SK-N-SH (cell line): ENCODE results near the gene AP3S2. TPM values are rescaled to one million over a fixed set of nuclear protein-coding genes. Genes with fewer than 3 reads are reported as not detected.

Experiments
- CTCF ChIA-PET: fragments of 300-600, 350-600 bp; formaldehyde crosslinking; extraction: SDS; loops from one replicate; lab custom pipeline; 2021; lab: Yijun Ruan, JAX
- POLR2A ChIA-PET: fragments of 350-600 bp; sonication (Branson Sonifier 250); formaldehyde crosslinking; extraction: SDS; loops from one replicate; lab custom pipeline; 2020; ENCODE audit warnings: antibody characterized with exemption, inconsistent platforms; lab: Yijun Ruan, JAX
- DNase-seq: peaks from one replicate; pipeline ENCODE4 v3.0.0; 2012
- H2AFZ ChIP-seq: fragments of 200-600 bp; sonication (generic); 2 replicates; pipeline ENCODE4 v1.8.1; 2016; ENCODE audit warnings: antibody characterized with exemption, mild to moderate bottlenecking, low read depth
- H3F3A ChIP-seq: fragments of 200-600 bp; sonication (generic); replicated peaks from 2 replicates; pipeline ENCODE3; 2016; ENCODE audit warnings: antibody characterized with exemption, mild to moderate bottlenecking; ENCODE audit not compliant: insufficient read depth
- H3K27ac ChIP-seq, 2 experiments: fragments of 200-500 bp in 1 of 2; fragments of 200-600 bp in 1 of 2; sonication (Bioruptor generic) in 1 of 2; sonication (generic), shearing (Covaris generic) in 1 of 2; 2 replicates each; pipeline versions ENCODE4 v1.5.1 to v1.6.1; 2014 to 2016; ENCODE audit warnings: low read depth in 2 of 2, inconsistent platforms in 1 of 2, low read length in 1 of 2, mild to moderate bottlenecking in 1 of 2, mixed read lengths in 1 of 2
- H3K27me3 ChIP-seq: fragments of 200-600 bp; sonication (generic), shearing (Covaris generic); 2 replicates; pipeline ENCODE4 v1.6.1; 2016; ENCODE audit warnings: mixed run types; ENCODE audit not compliant: insufficient read depth
- H3K36me3 ChIP-seq, 2 experiments: fragments of 200-500 bp in 1 of 2; fragments of 200-600 bp in 1 of 2; sonication (Bioruptor generic) in 1 of 2; sonication (generic) in 1 of 2; replicated peaks in 1 of 2; 2 replicates each; pipeline versions ENCODE3 to v1.5.1; 2014 to 2016; ENCODE audit warnings: low read length in 1 of 2, mild to moderate bottlenecking in 1 of 2; ENCODE audit not compliant: insufficient read depth in 2 of 2, control insufficient read depth in 1 of 2
- H3K4me1 ChIP-seq, 2 experiments: fragments of 200-500 bp in 1 of 2; fragments of 200-600 bp in 1 of 2; sonication (Bioruptor generic) in 1 of 2; sonication (generic), shearing (Covaris generic) in 1 of 2; 2 replicates each; pipeline versions ENCODE4 v1.5.1 to v1.6.1; 2014 to 2016; ENCODE audit warnings: low read depth in 1 of 2, low read length in 1 of 2, mixed run types in 1 of 2; ENCODE audit not compliant: insufficient read depth in 2 of 2, control insufficient read depth in 1 of 2
- H3K4me2 ChIP-seq: fragments of 200-600 bp; sonication (generic), shearing (Covaris generic); 2 replicates; pipeline ENCODE4 v1.6.1; 2017; ENCODE audit warnings: mixed run types
- H3K4me3 ChIP-seq, 2 experiments: fragments of 200-500 bp in 1 of 2; fragments of 200-600 bp in 1 of 2; sonication (Bioruptor generic) in 1 of 2; sonication (generic), shearing (Covaris generic) in 1 of 2; 2 replicates each; pipeline versions ENCODE4 v1.5.1 to v1.8.1; 2014 to 2016; ENCODE audit warnings: low read depth in 2 of 2, inconsistent platforms in 1 of 2, low read length in 1 of 2, mild to moderate bottlenecking in 1 of 2, mixed read lengths in 1 of 2, moderate library complexity in 1 of 2
- H3K79me2 ChIP-seq: fragments of 200-600 bp; sonication (generic); 2 replicates; pipeline ENCODE4 v1.8.1; 2017; ENCODE audit warnings: mild to moderate bottlenecking; ENCODE audit not compliant: insufficient read depth
- H3K9ac ChIP-seq: fragments of 200-600 bp; sonication (generic); 2 replicates; pipeline ENCODE4 v1.6.1; 2017; ENCODE audit warnings: mixed run types
- H3K9me2 ChIP-seq: fragments of 200-600 bp; sonication (generic); 2 replicates; pipeline ENCODE4 v1.6.1; 2017; ENCODE audit warnings: mixed run types
- H3K9me3 ChIP-seq: fragments of 200-600 bp; sonication (generic); 2 replicates; pipeline ENCODE4 v1.6.1; 2017; ENCODE audit warnings: mixed run types, mild to moderate bottlenecking, moderate library complexity
- H4K20me1 ChIP-seq: fragments of 200-600 bp; sonication (generic); 2 replicates; pipeline ENCODE4 v1.6.1; 2017; ENCODE audit warnings: mild to moderate bottlenecking, mixed run types; ENCODE audit not compliant: insufficient read depth
- CHD2 ChIP-seq: fragments of 150-350 bp; IDR thresholded peaks from 2 replicates; pipeline ENCODE4 v1.6.1; 2018; ENCODE audit warnings: low read length; ENCODE audit not compliant: partially characterized antibody
- EP300 ChIP-seq, 2 experiments: IDR thresholded peaks; 2 replicates each; pipeline versions ENCODE4 v1.4.0 to v1.6.1; 2012; ENCODE audit warnings: borderline replicate concordance in 1 of 2, low read depth in 1 of 2, low read length in 1 of 2
- FOSL2 ChIP-seq: IDR thresholded peaks from 2 replicates; pipeline ENCODE4 v1.4.0; 2012; ENCODE audit warnings: low read depth, mild to moderate bottlenecking, moderate library complexity, borderline replicate concordance
- FOXM1 ChIP-seq: IDR thresholded peaks from 2 replicates; pipeline ENCODE4 v1.4.0; 2012; ENCODE audit warnings: low read depth, mild to moderate bottlenecking
- GABPA ChIP-seq: IDR thresholded peaks from 2 replicates; pipeline ENCODE4 v1.4.0; 2012; ENCODE audit warnings: low read depth, mild to moderate bottlenecking
- GATA2 ChIP-seq: sonication (generic); formaldehyde crosslinking; IDR thresholded peaks from 2 replicates; pipeline ENCODE4 v1.5.0; 2020; ENCODE audit warnings: mild to moderate bottlenecking, missing genetic modification reagents
- IRF3 ChIP-seq: fragments of 150-350 bp; IDR thresholded peaks from 2 replicates; pipeline ENCODE4 v1.6.1; 2016; ENCODE audit warnings: mild to moderate bottlenecking, low read depth, low read length
- JUND ChIP-seq: IDR thresholded peaks from 2 replicates; pipeline ENCODE4 v1.4.0; 2012
- MEF2A ChIP-seq: IDR thresholded peaks from 2 replicates; pipeline ENCODE4 v1.4.0; 2012; ENCODE audit warnings: low read depth, borderline replicate concordance
- NFIC ChIP-seq: IDR thresholded peaks from 2 replicates; pipeline ENCODE4 v1.4.0; 2012; ENCODE audit warnings: borderline replicate concordance
- NRF1 ChIP-seq: IDR thresholded peaks from 2 replicates; pipeline ENCODE4 v1.6.1; 2012; ENCODE audit warnings: low read depth, mild to moderate bottlenecking, low read length
- PBX3 ChIP-seq: IDR thresholded peaks from 2 replicates; pipeline ENCODE4; 2012
- POLR2AphosphoS5 ChIP-seq: IDR thresholded peaks from 2 replicates; pipeline ENCODE4 v1.6.1; 2012; ENCODE audit warnings: low read depth, low read length
- RXRA ChIP-seq: IDR thresholded peaks from 2 replicates; pipeline ENCODE4 v1.4.0; 2012; ENCODE audit warnings: low read depth, mild to moderate bottlenecking, borderline replicate concordance
- SIN3A ChIP-seq: IDR thresholded peaks from 2 replicates; pipeline ENCODE4 v1.6.1; 2012; ENCODE audit warnings: low read depth, mild to moderate bottlenecking, low read length, moderate library complexity, borderline replicate concordance
- SMC3 ChIP-seq: IDR thresholded peaks from 2 replicates; pipeline ENCODE4 v1.6.1; 2012; ENCODE audit warnings: low read depth, low read length, improper control_type of control experiment
- TAF1 ChIP-seq: IDR thresholded peaks from 2 replicates; pipeline ENCODE4 v1.6.1; 2012; ENCODE audit warnings: low read depth, mild to moderate bottlenecking, low read length, moderate library complexity, borderline replicate concordance
- YY1 ChIP-seq: IDR thresholded peaks from 2 replicates; pipeline ENCODE4 v1.4.0; 2012; ENCODE audit warnings: low read depth, mild to moderate bottlenecking
- ZBTB33 ChIP-seq: IDR thresholded peaks from 2 replicates; pipeline ENCODE4 v1.4.0; 2012; ENCODE audit warnings: low read depth, borderline replicate concordance
- WGBS: methylation state at CpG from one replicate; pipeline ENCODE4 v1.1.6; 2017; ENCODE audit warnings: low lambda C conversion rate; 5-methylcytosine and 5-hydroxymethylcytosine counted together
- polyA plus RNA-seq, 3 experiments: library from polyadenylated mRNA; depleted of rRNA; stranded (reverse); fragments of >200 nt; gene quantifications; 2 replicates each; pipeline ENCODE4 v1.2.3, GENCODE V29; 2012

Gene AP3S2
- polyA plus RNA-seq, 1 of the 3 experiments (the other 2 are of a cell fraction), result 11.9 TPM

GRCh38 chr15:89841306-89841705, 52.5 kb downstream of the AP3S2 start (continued):
- TF ChIP-seq PBX3 (no peak), RXRA (no peak), FOXM1 (no peak), NRF1 (no peak)

- Histone ChIP-seq H3K9me2 (no peaks in the 10 kb centered on the region), H3K4me2 (no peak overlapping the region), H3K36me3 (peaks cover 18 to 23% of the 10 kb centered on the region in 2 experiments), H3K9me3 (no peaks in the 10 kb centered on the region), H4K20me1 (no peaks in the 10 kb centered on the region), H3K4me1 (peaks cover 0 to 23% of the 10 kb centered on the region in 2 experiments; a peak in 2 of 4 replicates), H3K4me3 (no peak overlapping the region), H3F3A (peaks cover 24% of the 10 kb centered on the region), H3K27me3 (no peaks in the 10 kb centered on the region), H3K79me2 (peaks cover 14% of the 10 kb centered on the region; the same call in 1 of the 2 replicates), H3K27ac (no peak overlapping the region), H3K9ac (no peak overlapping the region), H2AFZ (no peak overlapping the region)
- no peak for DNase-seq
- ChIA-PET CTCF (interaction anchor here (1.2 to 3.2 kb wide), 3 partner anchors 9 to 78 kb away, joined by 4 to 13 read pairs (median 6); no protein-coding TSS in a partner anchor), POLR2A (no interaction called here)
- 95% methylated on average over 4 of the region's 4 CpGs for WGBS
- TF ChIP-seq SMC3 (no peak), FOXM1 (no peak), NRF1 (no peak), RXRA (no peak), JUND (no peak), ZBTB33 (no peak), SIN3A (no peak), EP300 (IDR thresholded peaks at IDR 0.05; ENCODE audit: borderline replicate concordance in 1 of 2, low read depth in 1 of 2, low read length in 1 of 2) (no peak), POLR2AphosphoS5 (no peak), CHD2 (no peak), MEF2A (no peak)
Observed at GRCh38 chr15:89839167-89839810, 54.5 kb downstream of the AP3S2 start.

GRCh38 chr15:89837830-89838178, 56.0 kb downstream of the AP3S2 start:
- no peak for DNase-seq
- H3K36me3 ChIP-seq, result peaks cover 29 to 38% of the 10 kb centered on the region in 2 experiments
- peaks cover 7% of the 10 kb centered on the region; the same call in 1 of the 2 replicates for H3K79me2 ChIP-seq
- TF ChIP-seq FOXM1 (no peak), YY1 (no peak), GABPA (no peak), NFIC (no peak), FOSL2 (no peak), NRF1 (no peak), CHD2 (no peak), GATA2 (CRISPR knock-in tag) (no peak), IRF3 (no peak), RXRA (no peak), ZBTB33 (no peak), TAF1 (no peak)

More at GRCh38 chr15:89837830-89838178, 56.0 kb downstream of the AP3S2 start:
- peak overlapping the region; percentile 59 for H3K4me2 ChIP-seq
- no peak overlapping the region for H3K4me3 ChIP-seq
- peaks cover 0 to 21% of the 10 kb centered on the region in 2 experiments; a peak in 2 of 4 replicates for H3K4me1 ChIP-seq
- CTCF ChIA-PET, result interaction anchor here (1.2 to 3.2 kb wide), 3 partner anchors 10 to 77 kb away, joined by 3 to 13 read pairs (median 3); no protein-coding TSS in a partner anchor
- POLR2A ChIA-PET, result no interaction called here
- 30% methylated on average over 2 of the region's 3 CpGs for WGBS
- no peaks in the 10 kb centered on the region for H3K9me3 ChIP-seq
- H3F3A ChIP-seq, result peaks cover 19% of the 10 kb centered on the region
- peak overlapping the region; percentile 87 to 95 for H3K27ac ChIP-seq
- no peaks in the 10 kb centered on the region for H4K20me1 ChIP-seq
- no peaks in the 10 kb centered on the region for H3K9me2 ChIP-seq
- H3K9ac ChIP-seq, result peak overlapping the region; percentile 62
- no peak overlapping the region for H2AFZ ChIP-seq
- no peaks in the 10 kb centered on the region for H3K27me3 ChIP-seq
